AG04450 (cell line): Measurements from ENCODE around the gene MOXD1. TPM values are rescaled to one million over a fixed set of nuclear protein-coding genes. Genes with fewer than 3 reads are reported as not detected.

Source experiments
- CTCF ChIA-PET: fragments of 300-600, 350-600 bp; formaldehyde crosslinking; extraction: SDS; loops from one replicate; lab custom pipeline; 2022; ENCODE audit warnings: antibody characterized with exemption, inconsistent platforms; lab: Charles Lee
- POLR2A ChIA-PET: fragments of 350-600 bp; formaldehyde crosslinking; extraction: SDS; loops from one replicate; lab custom pipeline; 2021; ENCODE audit warnings: antibody characterized with exemption, inconsistent platforms; lab: Yijun Ruan, JAX
- DNase-seq: peaks from one replicate; pipeline ENCODE4 v3.0.0-alpha.2; 2011; ENCODE audit warnings: low read depth, low spot score
- H3K27ac ChIP-seq: one replicate; pipeline ENCODE4 v1.5.1; 2012; ENCODE audit warnings: low read depth, low read length, control low read depth
- H3K27me3 ChIP-seq: one replicate; pipeline ENCODE4 v1.6.0; 2012; ENCODE audit warnings: low read length; ENCODE audit not compliant: control insufficient read depth, insufficient read depth
- H3K4me3 ChIP-seq: 2 replicates; pipeline ENCODE4 v1.5.1; 2011; ENCODE audit warnings: mild to moderate bottlenecking, low read depth, low read length, control low read depth
- H3K9me3 ChIP-seq: 2 replicates; pipeline ENCODE4 v1.5.1; 2012; ENCODE audit warnings: low read length; ENCODE audit not compliant: control insufficient read depth, insufficient read depth
- CTCF ChIP-seq: IDR thresholded peaks from 2 replicates; pipeline ENCODE4 v1.5.1; 2011; ENCODE audit warnings: low read depth, low read length, control low read depth, inconsistent platforms
- polyA plus RNA-seq: library from polyadenylated mRNA; depleted of rRNA; stranded (reverse); fragments of >200 nt; gene quantifications from 2 replicates; pipeline ENCODE4 v1.2.3, GENCODE V29; 2011

MOXD1 gene
- polyA plus RNA-seq, 1 experiment = 67.5 TPM

GRCh38 chr6:132388291-132388690 is 13.0 kb downstream of the MOXD1 start:
- ChIA-PET CTCF (no interaction called here), POLR2A (no interaction called here)
- H3K9me3 ChIP-seq = no peaks in the 10 kb centered on the region
- DNase-seq = no peak
- no peak for TF ChIP-seq CTCF
- H3K4me3 ChIP-seq = no peak overlapping the region
- H3K27me3 ChIP-seq = no peaks in the 10 kb centered on the region
- no peak overlapping the region for H3K27ac ChIP-seq

DNA sequence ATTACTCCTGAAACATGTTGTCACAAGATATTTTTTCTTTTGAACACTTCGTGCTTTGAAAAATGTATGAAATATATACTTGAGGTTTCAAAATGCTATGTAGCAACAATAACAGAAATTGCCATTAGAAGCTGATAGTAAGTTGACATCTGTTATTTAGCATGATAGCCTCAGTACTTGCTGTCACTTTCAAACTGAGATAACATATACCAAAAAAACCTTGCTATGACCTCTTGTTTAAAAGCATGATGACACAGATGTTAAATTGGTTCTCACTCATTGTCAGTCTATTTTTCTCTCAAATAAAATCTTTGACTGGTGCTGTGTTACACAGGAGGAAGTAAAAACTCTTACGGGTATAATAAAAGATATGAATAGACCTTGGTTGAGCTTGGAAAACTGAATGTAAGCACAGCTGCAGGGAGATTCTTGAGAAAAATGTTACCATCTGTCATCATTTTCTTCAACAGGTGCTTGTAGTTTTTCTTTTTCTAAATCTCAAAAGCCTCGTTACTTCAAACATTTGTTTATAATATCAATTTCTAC is 18.6 kb downstream of the MOXD1 start:
- CTCF ChIA-PET = interaction anchor here (1.4 kb wide), 1 partner anchor 103 kb away, joined by 9 read pairs; no protein-coding TSS in a partner anchor
- POLR2A ChIA-PET = interaction anchor here (0.6 kb wide), 1 partner anchor 1314 kb away, joined by 5 read pairs; no protein-coding TSS in a partner anchor
- Histone ChIP-seq H3K9me3 (no peaks in the 10 kb centered on the region), H3K4me3 (no peak overlapping the region), H3K27ac (no peak overlapping the region), H3K27me3 (no peaks in the 10 kb centered on the region)
- TF ChIP-seq CTCF = no peak
- no peak for DNase-seq

DNA sequence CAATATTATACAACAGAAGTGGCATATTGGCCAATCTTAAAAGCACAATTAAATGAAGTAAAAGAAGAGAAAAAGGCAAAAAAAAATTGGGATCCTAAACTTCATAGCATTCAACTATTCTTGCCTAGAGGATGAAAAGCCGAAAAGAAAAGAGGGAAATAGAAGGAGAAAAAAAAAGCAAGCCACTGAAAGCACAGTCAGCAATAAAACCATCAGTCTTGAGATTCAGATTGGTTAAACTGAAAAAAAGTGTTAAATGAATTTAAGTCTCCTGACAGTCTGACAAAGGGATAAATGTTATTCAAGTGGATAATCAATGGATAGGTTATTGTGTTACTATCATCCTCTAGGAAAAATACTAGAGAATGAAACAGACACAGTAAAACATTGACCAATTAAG is 19.9 kb downstream of the MOXD1 start:
- Histone ChIP-seq H3K9me3 (no peaks in the 10 kb centered on the region), H3K27me3 (no peaks in the 10 kb centered on the region), H3K4me3 (no peak overlapping the region), H3K27ac (no peak overlapping the region)
- CTCF ChIA-PET = no interaction called here
- POLR2A ChIA-PET = no interaction called here
- DNase-seq = no peak
- TF ChIP-seq CTCF = no peak

- Histone ChIP-seq H3K27ac (no peak overlapping the region), H3K4me3 (no peak overlapping the region), H3K9me3 (no peaks in the 10 kb centered on the region), H3K27me3 (no peaks in the 10 kb centered on the region)
- ChIA-PET POLR2A (no interaction called here), CTCF (no interaction called here)
- no peak for TF ChIP-seq CTCF
- DNase-seq = no peak
Observed at GRCh38 chr6:132380358-132381029, 20.8 kb downstream of the MOXD1 start.

GRCh38 chr6:132369526-132369925 is 31.7 kb downstream of the MOXD1 start:
- no peak for TF ChIP-seq CTCF
- POLR2A ChIA-PET = no interaction called here
- peak; percentile 36 for DNase-seq
- CTCF ChIA-PET = interaction anchor here (0.6 kb wide), 1 partner anchor 52 kb away, joined by 3 read pairs; no protein-coding TSS in a partner anchor
- no peaks in the 10 kb centered on the region for H3K9me3 ChIP-seq
- H3K27me3 ChIP-seq = no peaks in the 10 kb centered on the region
- H3K4me3 ChIP-seq = no peak overlapping the region
- H3K27ac ChIP-seq = no peak overlapping the region
